ENCODE results near the gene CHIA. TPM values are rescaled to one million over a fixed set of nuclear protein-coding genes. Genes with fewer than 3 reads are reported as not detected.

CHIA gene
- total RNA-seq, 2 experiments from 2014 or later, result not detected

DNA sequence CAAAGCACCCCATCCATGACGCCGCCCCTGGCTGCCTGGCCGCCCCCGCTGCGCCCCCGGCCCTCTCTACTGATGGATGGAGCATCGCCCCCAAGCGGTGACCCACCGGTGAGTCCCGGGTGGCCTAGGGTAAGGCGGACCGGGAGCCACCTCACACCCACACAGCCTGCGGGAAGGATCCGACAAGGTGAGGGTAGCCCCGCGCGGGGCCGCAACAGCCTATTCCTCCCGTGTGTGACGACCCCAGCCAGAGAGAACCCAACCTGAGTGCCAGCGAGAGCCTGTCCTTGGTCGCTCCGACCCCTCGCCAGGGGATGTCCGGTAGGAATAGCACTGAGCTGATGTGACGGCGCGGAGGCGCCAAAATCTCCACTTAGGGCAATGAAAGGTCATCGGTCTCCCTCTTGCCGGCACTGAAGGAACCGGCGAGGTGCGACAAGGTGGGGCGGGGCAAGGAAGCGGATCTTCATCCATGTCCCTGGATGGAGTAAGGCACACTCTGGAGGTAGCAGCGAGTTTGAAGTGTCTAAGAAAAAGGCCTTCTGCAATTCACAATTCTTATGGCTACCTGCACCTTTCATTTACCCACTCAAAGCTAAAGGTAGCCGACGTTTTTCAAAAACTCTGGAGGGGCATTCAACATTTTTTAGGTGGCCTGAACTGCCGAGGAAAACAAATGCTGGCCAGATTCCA, 19.7 kb upstream of the CHIA start:
- CTCF ChIA-PET (ENCODE audit: unreplicated experiment), result no interaction called here
- no peak overlapping the region for H3K4me2 ChIP-seq (ENCODE audit: low read length)

DNA sequence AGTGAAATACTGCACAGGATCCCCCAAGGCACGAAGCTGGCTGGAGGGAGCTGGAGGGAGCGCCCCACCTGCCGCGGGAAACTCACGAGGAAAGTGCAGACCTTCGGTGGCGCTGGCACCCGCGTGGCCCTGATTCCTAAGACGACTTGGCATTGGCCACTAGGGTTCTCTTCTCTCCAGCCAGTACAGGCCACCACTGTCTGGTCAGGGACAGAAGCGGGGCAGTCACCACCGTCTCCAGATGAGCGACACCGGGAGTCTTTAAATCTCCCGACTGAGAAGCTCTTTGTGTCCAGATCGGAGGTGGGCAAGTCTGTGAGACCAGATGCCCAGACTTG, 19.2 kb upstream of the CHIA start:
- H2AFZ ChIP-seq (ENCODE audit: low read length), result no peak overlapping the region
- ChIA-PET POLR2A (no interaction called here), CTCF (ENCODE audit: unreplicated experiment) (no interaction called here)
- no peaks in the 10 kb centered on the region for H3K4me1 ChIP-seq (ENCODE audit: insufficient read depth, low read length, poor library complexity, severe bottlenecking)
- H3K9me2 ChIP-seq (ENCODE audit: insufficient read depth, low read length), result no peaks in the 10 kb centered on the region
- H3K27ac ChIP-seq (ENCODE audit: low read depth, low read length, poor library complexity, severe bottlenecking), result no peak overlapping the region
- no peak for DNase-seq (ENCODE audit: low spot score)
- no peaks in the 10 kb centered on the region for H4K20me1 ChIP-seq (ENCODE audit: insufficient read depth, low read length)
- no peaks in the 10 kb centered on the region for H3K79me2 ChIP-seq (ENCODE audit: insufficient read depth, low read depth, low read length)
- H3K4me2 ChIP-seq (ENCODE audit: low read length), result no peak overlapping the region
- intact Hi-C loops (cut with micrococcal nuclease; ENCODE audit: unreplicated experiment), result no loop called here
- no peak overlapping the region for H3K4me3 ChIP-seq (ENCODE audit: low read depth, low read length, poor library complexity, severe bottlenecking)
- no peaks in the 10 kb centered on the region for H3K9me3 ChIP-seq (ENCODE audit: low read length)
- BruUV-seq (replicated peaks), result no TSS peak
- H3K36me3 ChIP-seq (ENCODE audit: insufficient read depth, low read length), result no peaks in the 10 kb centered on the region
- TF ChIP-seq CTCF (conservative IDR thresholded peaks at IDR 0.05; ENCODE audit: low read length) (no peak), EZH2phosphoT487 (IDR thresholded peaks at IDR 0.05; ENCODE audit: borderline replicate concordance, low read depth, low read length) (no peak)

More for the DNA sequence above, 19.7 kb upstream of the CHIA start:
- no peaks in the 10 kb centered on the region for H3K36me3 ChIP-seq (ENCODE audit: insufficient read depth, low read length)
- H3K9me2 ChIP-seq (ENCODE audit: insufficient read depth, low read length), result no peaks in the 10 kb centered on the region
- no peak overlapping the region for H2AFZ ChIP-seq (ENCODE audit: low read length)
- no peak overlapping the region for H3K27ac ChIP-seq (ENCODE audit: low read depth, low read length, poor library complexity, severe bottlenecking)
- no peaks in the 10 kb centered on the region for H3K9me3 ChIP-seq (ENCODE audit: low read length)
- TF ChIP-seq CTCF (conservative IDR thresholded peaks at IDR 0.05; ENCODE audit: low read length) (no peak), EZH2phosphoT487 (IDR thresholded peaks at IDR 0.05; ENCODE audit: borderline replicate concordance, low read depth, low read length) (no peak)
- H4K20me1 ChIP-seq (ENCODE audit: insufficient read depth, low read length), result no peaks in the 10 kb centered on the region
- DNase-seq (ENCODE audit: low spot score), result no peak
- no TSS peak for BruUV-seq (replicated peaks)
- intact Hi-C loops (cut with micrococcal nuclease; ENCODE audit: unreplicated experiment), result no loop called here
- no peak overlapping the region for H3K4me3 ChIP-seq (ENCODE audit: low read depth, low read length, poor library complexity, severe bottlenecking)
- H3K4me1 ChIP-seq (ENCODE audit: insufficient read depth, low read length, poor library complexity, severe bottlenecking), result no peaks in the 10 kb centered on the region
- POLR2A ChIA-PET, result no interaction called here
- no peaks in the 10 kb centered on the region for H3K79me2 ChIP-seq (ENCODE audit: insufficient read depth, low read depth, low read length)

GRCh38 chr1:111272081-111272480, 18.6 kb upstream of the CHIA start:
- H3K36me3 ChIP-seq (ENCODE audit: insufficient read depth, low read length), result no peaks in the 10 kb centered on the region
- no peaks in the 10 kb centered on the region for H3K9me3 ChIP-seq (ENCODE audit: low read length)
- no peak for DNase-seq (ENCODE audit: low spot score)
- no peaks in the 10 kb centered on the region for H3K79me2 ChIP-seq (ENCODE audit: insufficient read depth, low read depth, low read length)
- H4K20me1 ChIP-seq (ENCODE audit: insufficient read depth, low read length), result no peaks in the 10 kb centered on the region
- intact Hi-C loops (cut with micrococcal nuclease; ENCODE audit: unreplicated experiment), result no loop called here
- no peak overlapping the region for H2AFZ ChIP-seq (ENCODE audit: low read length)
- CTCF ChIA-PET (ENCODE audit: unreplicated experiment), result interaction anchor here (0.6 kb wide), 1 partner anchor 623 kb away, joined by 3 read pairs; no protein-coding TSS in a partner anchor
- no peak overlapping the region for H3K4me2 ChIP-seq (ENCODE audit: low read length)
- no peak overlapping the region for H3K27ac ChIP-seq (ENCODE audit: low read depth, low read length, poor library complexity, severe bottlenecking)
- no peak for TF ChIP-seq EZH2phosphoT487 (IDR thresholded peaks at IDR 0.05; ENCODE audit: borderline replicate concordance, low read depth, low read length)
- TF ChIP-seq CTCF (conservative IDR thresholded peaks at IDR 0.05; ENCODE audit: low read length), result no peak
- no peaks in the 10 kb centered on the region for H3K9me2 ChIP-seq (ENCODE audit: insufficient read depth, low read length)
- H3K4me1 ChIP-seq (ENCODE audit: insufficient read depth, low read length, poor library complexity, severe bottlenecking), result no peaks in the 10 kb centered on the region
- no TSS peak for BruUV-seq (replicated peaks)
- POLR2A ChIA-PET, result interaction anchor here (0.6 kb wide), 1 partner anchor 129 kb away, joined by 3 read pairs; no protein-coding TSS in a partner anchor
- H3K4me3 ChIP-seq (ENCODE audit: low read depth, low read length, poor library complexity, severe bottlenecking), result no peak overlapping the region
